SJSA1 (cell line): ENCODE data around the gene MEN1. TPM values are rescaled to one million over a fixed set of nuclear protein-coding genes. Genes with fewer than 3 reads are reported as not detected.

Source experiments
- DNase-seq, 2 experiments: peaks; one replicate each; pipeline ENCODE4 v3.0.0-alpha.2; 2015 to 2020; ENCODE audit warnings: low spot score in 2 of 2, low read depth in 1 of 2
- H3K27ac ChIP-seq: fragments of 250-450 bp; sonication (Bioruptor Pico); 2 replicates; pipeline ENCODE4 v1.5.1; 2020; ENCODE audit warnings: mild to moderate bottlenecking, moderate library complexity
- H3K27me3 ChIP-seq: fragments of 250-450 bp; sonication (Bioruptor Pico); replicated peaks from 2 replicates; pipeline ENCODE4 v1.5.1; 2020; ENCODE audit warnings: mild to moderate bottlenecking, moderate library complexity
- H3K36me3 ChIP-seq: fragments of 250-450 bp; sonication (Bioruptor Pico); 2 replicates; pipeline ENCODE4 v1.5.1; 2020; ENCODE audit warnings: mild to moderate bottlenecking
- H3K4me1 ChIP-seq: fragments of 250-450 bp; sonication (Bioruptor Pico); replicated peaks from 2 replicates; pipeline ENCODE4 v1.6.1; 2021; ENCODE audit warnings: mild to moderate bottlenecking
- H3K4me3 ChIP-seq: fragments of 250-450 bp; sonication (Bioruptor Pico); 2 replicates; pipeline ENCODE4 v1.5.1; 2020; ENCODE audit warnings: mild to moderate bottlenecking
- H3K9me3 ChIP-seq: fragments of 250-450 bp; sonication (Bioruptor Pico); replicated peaks from 2 replicates; pipeline ENCODE4 v1.5.1; 2020; ENCODE audit warnings: mild to moderate bottlenecking
- total RNA-seq: library from RNA; depleted of rRNA; stranded (reverse); fragments of >200 nt; shearing (Covaris generic); gene quantifications from 2 replicates; pipeline ENCODE4 v1.2.3, GENCODE V29; 2014

The MEN1 gene
- total RNA-seq, 1 experiment from 2014 or later, result 22.0 TPM

DNA sequence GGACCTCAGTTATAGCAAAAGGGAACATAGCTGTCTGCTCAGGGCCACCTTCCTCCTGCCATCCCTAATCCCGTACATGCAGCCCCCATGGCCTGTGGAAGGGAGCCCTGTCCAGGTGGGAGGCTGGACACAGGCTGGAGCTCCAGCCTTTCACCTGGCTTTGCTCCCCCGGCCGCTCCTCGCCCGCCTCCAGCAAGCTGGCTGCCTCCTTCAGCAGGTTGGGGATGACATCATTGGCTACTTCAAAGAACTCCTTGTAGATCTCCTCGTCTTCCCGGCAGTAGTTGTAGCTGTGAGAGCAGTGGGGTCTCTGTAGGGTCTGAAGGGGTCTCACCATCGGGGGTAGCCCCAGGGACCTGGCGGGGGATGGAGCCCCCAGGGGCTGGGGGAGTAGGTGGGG is 4.9 kb downstream of the MEN1 start:
- H3K36me3 ChIP-seq, result peaks cover 60% of the 10 kb centered on the region
- no peak overlapping the region for H3K4me3 ChIP-seq
- H3K4me1 ChIP-seq, result peaks cover 34% of the 10 kb centered on the region
- 0 out of 2 replicates have a peak, but pooled peaks cover 3% of the 10 kb centered on the region for H3K9me3 ChIP-seq
- no peaks in the 10 kb centered on the region for H3K27me3 ChIP-seq
- no peak for DNase-seq
- H3K27ac ChIP-seq, result no peak overlapping the region

DNA sequence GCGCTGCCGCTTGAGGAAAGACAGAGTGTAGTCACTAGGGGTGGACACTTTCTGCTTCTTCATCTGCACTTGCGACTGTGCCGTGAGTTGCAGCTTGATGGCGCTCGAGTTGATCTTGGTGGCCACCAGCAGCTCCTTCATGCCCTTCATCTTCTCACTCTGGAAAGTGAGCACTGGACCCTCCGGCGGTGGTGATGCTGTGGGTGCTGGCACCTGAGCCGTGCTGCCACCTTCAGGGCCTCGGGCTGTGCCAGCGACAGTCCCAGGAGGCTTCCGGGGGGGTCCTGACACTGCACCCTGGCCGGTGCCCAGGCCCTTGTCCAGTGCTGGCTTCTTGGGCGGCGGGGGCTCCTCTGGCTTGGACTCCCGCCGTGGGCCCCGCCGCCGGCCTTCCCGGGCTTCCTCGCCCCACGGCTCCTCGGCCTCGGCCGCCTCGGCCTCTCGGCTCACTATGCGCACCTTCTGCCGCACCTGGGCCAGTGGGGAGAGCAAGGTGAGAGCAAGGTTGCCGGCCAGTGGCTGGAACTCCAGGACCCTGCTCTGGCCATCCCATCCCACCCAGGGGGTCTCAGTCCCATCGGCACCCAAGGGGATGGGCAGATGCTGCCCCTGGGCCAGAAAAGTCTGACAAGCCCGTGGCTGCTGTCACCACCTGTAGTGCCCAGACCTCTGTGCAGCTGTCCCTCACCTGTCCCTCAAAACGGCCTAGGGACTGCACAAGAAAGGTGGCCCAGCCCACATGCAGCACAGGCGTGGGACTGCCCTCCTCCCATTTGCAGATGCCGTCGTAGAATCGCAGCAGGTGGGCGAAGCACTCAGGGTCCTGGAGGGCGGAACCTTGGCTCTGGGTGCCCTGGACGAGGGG is 5.8 kb downstream of the MEN1 start:
- Histone ChIP-seq H3K27ac (no peak overlapping the region), H3K36me3 (peaks cover 67% of the 10 kb centered on the region), H3K4me3 (no peak overlapping the region), H3K27me3 (no peaks in the 10 kb centered on the region), H3K9me3 (0 out of 2 replicates have a peak, but pooled peaks cover 3% of the 10 kb centered on the region), H3K4me1 (peaks cover 31% of the 10 kb centered on the region)
- no peak for DNase-seq

DNA sequence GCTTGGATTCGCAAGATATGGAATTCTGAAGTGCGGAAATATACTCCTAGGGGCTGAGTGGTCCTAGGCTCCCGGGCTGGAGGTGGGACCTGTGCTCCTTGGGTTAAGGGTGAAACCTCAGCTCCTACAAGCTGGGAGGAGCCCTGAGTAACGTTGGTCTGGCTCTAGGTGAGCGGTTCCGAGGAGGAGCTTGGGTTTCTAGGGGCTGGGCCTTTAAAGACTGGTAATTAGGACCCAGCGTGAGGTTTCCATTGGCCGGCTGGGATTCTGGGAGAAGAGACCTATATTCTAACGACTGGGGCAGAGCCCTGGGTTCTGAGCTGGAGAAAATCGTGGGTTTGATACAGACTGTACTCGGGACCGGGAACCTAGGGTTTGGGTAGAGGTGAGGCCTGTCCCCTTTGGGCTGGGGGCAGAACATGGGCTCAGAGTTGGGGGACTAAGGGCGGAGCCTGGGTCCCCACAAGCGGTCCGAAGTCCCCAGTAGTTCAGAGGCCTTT is 6.5 kb downstream of the MEN1 start:
- Histone ChIP-seq H3K9me3 (0 out of 2 replicates have a peak, but pooled peaks cover 3% of the 10 kb centered on the region), H3K27me3 (no peaks in the 10 kb centered on the region), H3K27ac (no peak overlapping the region; the same call in 1 of the 2 replicates), H3K4me1 (peaks cover 27% of the 10 kb centered on the region), H3K4me3 (peak overlapping the region; percentile 49), H3K36me3 (peaks cover 67% of the 10 kb centered on the region)
- DNase-seq, result no peak

DNA sequence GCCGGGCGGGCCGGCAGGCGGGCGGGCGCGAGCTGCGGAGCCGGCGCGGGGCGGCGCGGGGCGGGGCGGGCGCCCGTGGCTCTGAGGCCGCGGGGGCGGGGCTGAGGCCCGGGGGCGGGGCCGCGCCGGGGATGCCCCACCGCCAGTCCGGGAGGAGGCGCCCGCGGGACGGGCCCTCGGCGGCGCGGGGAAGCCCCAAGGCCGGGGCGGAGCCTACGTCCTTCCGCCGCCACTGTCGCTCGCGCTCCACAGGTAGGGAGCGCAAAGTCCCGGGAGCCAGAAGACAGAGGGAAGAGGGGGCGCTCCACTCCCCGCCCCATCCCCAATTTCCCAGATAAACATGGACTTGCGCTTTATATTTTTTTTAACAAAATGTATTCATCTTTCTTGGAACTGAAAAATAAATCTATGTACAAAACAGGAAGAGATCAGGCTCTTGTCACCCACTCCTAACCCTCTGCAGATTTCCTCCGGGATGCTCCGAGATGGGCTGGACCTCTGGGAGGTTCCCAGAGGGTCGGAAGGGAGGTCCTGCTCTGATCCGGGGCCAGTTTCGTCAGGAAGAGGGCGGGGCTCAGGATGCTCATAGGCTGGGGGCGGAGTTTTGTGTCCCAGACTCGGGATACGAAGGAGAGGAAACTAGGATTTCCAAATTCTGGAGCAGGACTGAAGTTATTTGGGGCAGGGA is 7.0 kb downstream of the MEN1 start, which contains the start of gene MAP4K2:
Gene MAP4K2 (minus strand): TSS at position 57 of the 688 bp plus-strand sequence. CDS start 65 bp downstream, outside the sequence.
- Histone ChIP-seq H3K36me3 (peaks cover 70% of the 10 kb centered on the region), H3K4me1 (peaks cover 27% of the 10 kb centered on the region), H3K27ac (peak within 1 kb of the TSS; percentile 38), H3K27me3 (no peaks in the 10 kb centered on the region), H3K9me3 (0 out of 2 replicates have a peak, but pooled peaks cover 3% of the 10 kb centered on the region), H3K4me3 (peak within 1 kb of the TSS; percentile 49)
- DNase-seq, result peak; percentile 89 to 96

DNA sequence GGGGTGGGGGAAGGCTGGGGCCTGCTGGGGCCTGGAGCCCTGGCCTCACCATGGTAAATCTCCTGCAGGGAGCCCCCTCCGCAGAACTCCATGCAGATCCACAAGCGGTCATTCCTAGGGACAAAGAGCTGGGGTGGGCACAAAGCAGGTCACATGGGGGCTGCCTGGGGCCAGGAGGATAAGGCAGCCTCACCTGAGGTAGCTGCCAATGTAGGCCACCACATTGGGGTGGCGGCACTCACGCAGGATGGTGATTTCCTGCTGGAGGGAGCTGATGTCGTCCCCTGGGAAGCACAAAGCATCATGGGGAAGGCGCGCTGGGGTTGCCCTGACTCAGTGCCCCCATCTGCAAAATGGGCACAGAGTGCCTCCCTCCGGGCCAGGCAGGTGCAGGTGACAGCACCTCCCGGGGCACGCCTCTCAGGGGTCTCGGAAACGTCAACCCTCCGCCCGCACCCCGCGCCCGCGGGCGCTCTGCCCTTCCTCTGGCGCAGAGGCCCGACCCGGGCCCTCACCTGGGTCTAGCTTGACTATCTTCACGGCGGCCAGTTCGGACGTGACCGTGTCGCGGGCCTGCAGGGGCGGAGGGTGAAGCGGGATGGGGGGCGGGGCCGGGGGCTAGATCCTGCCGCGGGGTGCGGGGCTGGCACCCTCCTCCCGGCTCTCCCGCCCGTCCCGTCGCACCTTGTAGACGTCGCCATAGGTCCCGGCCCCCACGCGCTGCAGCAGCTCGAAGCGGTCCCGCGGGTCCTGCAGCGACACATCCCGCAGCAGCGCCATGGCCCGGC is 7.8 kb downstream of the MEN1 start:
- peak in 1 of 2 experiments; percentile 62 for DNase-seq
- 0 out of 2 replicates have a peak, but pooled peaks cover 3% of the 10 kb centered on the region for H3K9me3 ChIP-seq
- no peak overlapping the region for H3K27ac ChIP-seq
- H3K36me3 ChIP-seq, result peaks cover 67% of the 10 kb centered on the region
- peaks cover 27% of the 10 kb centered on the region for H3K4me1 ChIP-seq
- H3K27me3 ChIP-seq, result no peaks in the 10 kb centered on the region
- H3K4me3 ChIP-seq, result peak overlapping the region; percentile 49

DNA sequence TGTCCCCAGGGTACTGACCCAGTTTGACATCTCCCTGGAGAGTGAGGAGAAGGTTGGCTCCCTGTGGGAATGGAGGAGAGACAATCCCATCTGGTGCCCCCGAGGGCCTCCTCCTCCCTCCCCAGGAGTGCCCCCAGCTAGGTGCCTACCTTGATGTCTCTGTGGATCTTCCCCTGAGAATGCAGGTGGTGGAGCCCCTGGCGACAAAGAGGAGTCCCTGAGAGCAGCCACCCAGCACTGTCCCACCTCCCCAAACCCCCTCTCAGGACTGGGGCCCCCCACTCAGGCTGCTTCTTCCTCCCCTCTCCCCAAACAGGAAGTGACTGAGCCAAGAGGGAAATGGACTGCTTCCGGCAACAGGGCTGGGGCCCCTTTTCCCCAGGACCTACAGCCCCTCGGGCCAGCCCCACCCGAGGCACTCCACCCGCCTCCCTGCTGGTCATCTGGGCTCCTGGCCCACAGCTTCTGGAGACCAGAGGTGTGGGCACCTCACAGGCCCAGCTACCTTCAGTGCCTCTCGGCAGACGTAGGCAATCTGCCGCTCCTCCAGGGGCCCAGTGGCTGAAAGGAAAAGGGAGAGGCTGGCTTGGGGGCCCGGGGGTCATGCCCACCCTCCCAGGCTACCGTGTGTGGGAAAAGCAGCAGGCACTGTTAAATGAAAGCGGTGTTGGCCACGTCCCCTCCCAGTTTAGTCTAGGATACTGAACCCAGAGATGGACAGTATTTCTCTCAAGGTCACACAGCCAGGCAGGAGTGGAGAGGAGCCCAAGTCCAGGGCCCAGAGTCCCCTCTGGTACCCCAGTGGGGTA is 8.6 kb downstream of the MEN1 start:
- H3K9me3 ChIP-seq, result 0 out of 2 replicates have a peak, but pooled peaks cover 3% of the 10 kb centered on the region
- no peak overlapping the region for H3K4me3 ChIP-seq
- no peak for DNase-seq
- H3K27me3 ChIP-seq, result no peaks in the 10 kb centered on the region
- H3K4me1 ChIP-seq, result peaks cover 27% of the 10 kb centered on the region
- no peak overlapping the region for H3K27ac ChIP-seq
- H3K36me3 ChIP-seq, result peaks cover 65% of the 10 kb centered on the region

DNA sequence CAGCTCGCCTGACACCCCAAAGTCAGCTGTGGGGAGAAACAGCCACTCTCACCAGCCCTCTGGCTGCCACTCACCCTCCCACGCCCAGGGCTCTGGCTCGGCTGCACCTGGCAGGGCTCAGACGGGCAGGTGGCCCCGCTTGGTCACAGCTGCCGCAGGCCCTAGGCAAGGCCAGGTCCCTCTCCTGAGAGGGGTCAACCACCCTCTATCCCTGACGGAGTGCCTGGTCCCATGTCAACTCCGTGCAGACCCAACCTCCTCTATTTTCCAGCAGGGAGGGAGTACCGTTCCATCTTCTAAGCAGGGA is 9.2 kb downstream of the MEN1 start:
- no peak for DNase-seq
- Histone ChIP-seq H3K9me3 (0 out of 2 replicates have a peak, but pooled peaks cover 3% of the 10 kb centered on the region), H3K27ac (no peak overlapping the region), H3K4me1 (peaks cover 27% of the 10 kb centered on the region), H3K4me3 (no peak overlapping the region), H3K27me3 (no peaks in the 10 kb centered on the region), H3K36me3 (peaks cover 65% of the 10 kb centered on the region)

DNA sequence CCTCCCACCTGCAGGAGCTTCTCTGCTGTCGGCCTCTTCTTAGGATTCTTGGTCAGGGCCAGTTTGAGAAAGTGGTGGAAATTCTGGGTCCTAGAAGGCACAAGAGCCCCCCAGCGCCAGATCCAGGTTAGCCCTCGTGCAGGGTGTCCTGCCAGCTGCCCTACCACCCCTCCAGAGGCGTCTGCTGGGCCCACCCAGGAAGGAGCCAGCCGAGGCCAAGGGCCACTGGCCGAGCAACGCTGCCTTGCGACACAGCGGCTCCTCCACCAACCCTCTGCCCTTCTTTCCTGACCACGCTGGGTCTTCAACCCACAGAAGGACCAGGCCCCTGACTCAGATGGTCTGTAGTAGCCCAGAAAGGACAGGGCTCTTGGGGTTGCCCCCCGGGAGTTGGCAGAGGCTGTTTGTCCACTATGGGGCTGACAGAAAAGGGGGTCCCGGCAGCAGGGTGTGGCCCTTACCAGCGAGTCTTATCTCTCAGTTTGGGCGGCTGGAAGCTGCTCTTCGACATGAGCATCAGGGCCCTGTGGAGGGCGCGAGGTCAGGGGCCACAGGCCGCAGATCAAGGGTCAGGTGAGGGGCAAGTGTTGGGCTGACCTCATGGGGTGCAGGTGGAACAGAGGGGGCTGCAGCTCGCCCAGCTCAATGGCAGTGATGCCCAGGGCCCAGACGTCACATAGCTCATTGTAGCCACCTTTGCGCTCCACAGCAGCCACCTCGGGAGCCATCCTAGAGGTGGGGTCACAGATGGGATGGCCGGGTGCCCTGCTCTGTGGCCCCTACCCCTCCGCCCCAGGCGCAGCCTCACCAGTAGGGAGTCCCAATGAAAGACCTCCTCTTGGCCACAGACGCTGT is 9.8 kb downstream of the MEN1 start:
- Histone ChIP-seq H3K9me3 (0 out of 2 replicates have a peak, but pooled peaks cover 3% of the 10 kb centered on the region), H3K4me1 (peaks cover 27% of the 10 kb centered on the region), H3K4me3 (no peak overlapping the region), H3K27me3 (no peaks in the 10 kb centered on the region), H3K27ac (no peak overlapping the region), H3K36me3 (peaks cover 65% of the 10 kb centered on the region)
- no peak for DNase-seq

DNA sequence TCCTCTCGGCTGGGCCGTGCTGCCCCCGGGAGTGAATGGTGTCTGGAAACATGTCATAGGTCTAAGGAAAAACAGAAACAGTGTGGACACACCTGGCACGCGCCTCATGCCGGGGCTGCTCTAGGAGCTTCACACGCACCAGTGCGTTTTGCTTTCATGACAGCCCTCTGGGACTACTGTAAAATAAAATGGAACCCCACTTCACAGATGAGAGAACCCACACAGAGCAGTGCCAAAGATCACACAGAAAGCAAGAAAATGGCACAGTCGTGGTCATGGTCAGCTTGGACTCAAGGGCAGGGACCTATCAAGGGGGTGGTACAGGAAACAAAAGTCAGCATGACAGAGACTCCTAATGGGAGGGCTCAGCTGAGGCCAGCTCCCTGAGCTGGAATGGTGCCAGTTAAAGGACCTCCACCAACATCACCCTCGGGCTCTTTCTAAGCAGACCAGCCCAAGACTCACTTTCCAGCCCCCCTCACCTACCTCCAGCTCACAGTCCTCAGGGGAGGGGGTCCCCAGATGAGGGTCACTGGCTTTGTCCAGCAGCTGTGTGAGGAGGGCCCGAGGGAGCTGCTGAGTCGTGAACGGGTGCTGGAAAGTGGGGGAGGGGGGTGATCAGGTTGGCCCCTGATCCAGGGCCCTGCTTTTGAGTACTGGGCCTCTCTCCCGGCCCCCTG is 10.6 kb downstream of the MEN1 start:
- 0 out of 2 replicates have a peak, but pooled peaks cover 3% of the 10 kb centered on the region for H3K9me3 ChIP-seq
- H3K27me3 ChIP-seq, result no peaks in the 10 kb centered on the region
- no peak overlapping the region for H3K27ac ChIP-seq
- peaks cover 27% of the 10 kb centered on the region for H3K4me1 ChIP-seq
- H3K36me3 ChIP-seq, result peaks cover 58% of the 10 kb centered on the region
- no peak for DNase-seq
- no peak overlapping the region for H3K4me3 ChIP-seq

DNA sequence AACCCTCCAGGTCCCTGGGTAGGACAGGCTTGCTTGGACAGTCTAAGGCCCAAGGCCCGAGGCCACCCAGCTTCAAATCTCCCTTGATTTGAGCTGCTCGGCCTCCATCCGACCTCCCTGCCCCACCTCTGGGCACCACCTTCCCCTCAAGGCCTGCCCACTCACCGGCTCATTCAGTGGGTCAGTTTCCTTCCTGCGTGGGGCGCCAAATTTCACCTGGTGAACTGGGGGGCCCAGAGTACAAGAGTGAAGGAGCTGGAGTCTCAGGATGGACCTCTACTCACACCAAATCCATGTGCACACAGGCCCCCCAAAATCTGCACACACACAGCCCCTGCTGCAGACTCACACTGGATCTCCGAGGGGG is 11.1 kb downstream of the MEN1 start:
- Histone ChIP-seq H3K36me3 (peaks cover 53% of the 10 kb centered on the region), H3K4me3 (no peak overlapping the region), H3K27me3 (no peaks in the 10 kb centered on the region), H3K9me3 (0 out of 2 replicates have a peak, but pooled peaks cover 3% of the 10 kb centered on the region), H3K27ac (no peak overlapping the region), H3K4me1 (peaks cover 25% of the 10 kb centered on the region)
- DNase-seq, result no peak

DNA sequence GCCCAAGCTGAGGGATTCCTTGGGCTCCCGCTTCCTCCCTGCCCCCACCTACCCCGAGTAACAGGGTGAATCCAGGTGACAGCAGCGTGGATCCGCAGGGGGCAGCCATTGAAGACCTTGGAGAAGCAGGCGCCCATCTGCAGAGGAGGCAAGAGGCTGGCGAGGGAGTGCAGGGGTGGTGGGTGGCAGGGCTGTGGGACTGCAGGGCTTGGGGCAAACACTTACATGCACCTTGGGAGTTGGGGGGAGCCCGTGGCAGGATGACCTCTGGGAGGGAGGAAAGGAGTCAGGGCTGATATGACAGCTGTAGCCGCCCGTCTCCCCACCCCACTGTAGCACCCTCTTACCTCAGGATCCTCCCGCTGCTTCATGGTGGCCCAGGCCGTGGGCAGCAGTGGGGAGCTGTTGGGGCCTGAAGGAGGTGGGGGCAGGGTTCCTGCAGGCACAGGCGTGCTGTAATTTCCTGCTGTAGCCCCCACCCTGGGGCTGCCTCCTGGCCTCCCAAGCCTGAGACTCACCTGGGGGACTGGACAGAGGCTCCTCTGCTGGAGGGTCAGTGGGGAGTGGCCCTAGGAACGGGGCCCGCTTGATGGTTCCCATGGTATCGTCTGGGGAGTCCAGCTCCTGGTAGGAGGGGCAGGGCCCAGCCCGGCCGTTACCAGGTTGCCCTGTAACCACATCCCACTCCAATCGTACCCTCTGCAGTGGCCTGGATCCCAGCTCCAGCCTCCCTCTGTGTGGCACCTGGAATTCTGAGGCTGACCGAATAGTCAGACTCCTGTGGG is 13.4 kb downstream of the MEN1 start:
- H3K36me3 ChIP-seq, result peaks cover 48% of the 10 kb centered on the region
- H3K9me3 ChIP-seq, result no peaks in the 10 kb centered on the region

More for the DNA sequence above, 13.4 kb downstream of the MEN1 start:
- Histone ChIP-seq H3K4me1 (peaks cover 6% of the 10 kb centered on the region; the same call in 1 of the 2 replicates), H3K4me3 (no peak overlapping the region), H3K27me3 (no peaks in the 10 kb centered on the region), H3K27ac (no peak overlapping the region)
- no peak for DNase-seq
